GM12801 (cell line): Measurements from ENCODE around the gene EIPR1.

Source experiments
- CTCF ChIP-seq: IDR thresholded peaks from one replicate; pipeline ENCODE4 v1.5.1; 2011; ENCODE audit warnings: control low read depth; ENCODE audit not compliant: insufficient read length; ENCODE audit errors: extremely low read depth

Gene EIPR1

GRCh38 chr2:3251946-3252345 is 125.7 kb downstream of the EIPR1 start:
- no peak for TF ChIP-seq CTCF

- no peak for TF ChIP-seq CTCF
These were observed 128.1 kb downstream of the EIPR1 start for GRCh38 chr2:3249476-3249962.

- TF ChIP-seq CTCF = no peak
These were observed 128.7 kb downstream of the EIPR1 start for GRCh38 chr2:3248754-3249475.

- TF ChIP-seq CTCF = no peak
These were observed 130.5 kb downstream of the EIPR1 start for GRCh38 chr2:3246928-3247714.

- TF ChIP-seq CTCF = no peak
These were observed 131.2 kb downstream of the EIPR1 start for GRCh38 chr2:3246406-3246805.

- no peak for TF ChIP-seq CTCF
These were observed 133.1 kb downstream of the EIPR1 start for GRCh38 chr2:3244486-3244885.

- TF ChIP-seq CTCF = no peak
These were observed 133.8 kb downstream of the EIPR1 start for GRCh38 chr2:3243804-3244203.
